IMR-90 (cell line): Measurements from ENCODE around the gene RASGRF1.

Experiments used
- BHLHE40 ChIP-seq: fragments of 150-350 bp; IDR thresholded peaks from 2 replicates; pipeline ENCODE4 v1.6.1; 2016; ENCODE audit warnings: mild to moderate bottlenecking, low read depth, low read length
- CEBPB ChIP-seq: IDR thresholded peaks from 2 replicates; pipeline ENCODE4 v1.6.1; 2012; ENCODE audit warnings: low read depth, low read length, improper control_type of control experiment
- FOS ChIP-seq: fragments of 150-350 bp; IDR thresholded peaks from 2 replicates; pipeline ENCODE4 v1.6.1; 2016; ENCODE audit warnings: low read depth, low read length
- MAFK ChIP-seq: IDR thresholded peaks from 2 replicates; pipeline ENCODE4 v1.6.1; 2012; ENCODE audit warnings: low read depth, low read length, improper control_type of control experiment
- MAZ ChIP-seq: IDR thresholded peaks from 2 replicates; pipeline ENCODE4 v1.6.1; 2012; ENCODE audit warnings: low read depth, mild to moderate bottlenecking, low read length, improper control_type of control experiment, moderate library complexity, borderline replicate concordance
- MXI1 ChIP-seq: IDR thresholded peaks from 2 replicates; pipeline ENCODE4 v1.6.1; 2012; ENCODE audit warnings: low read depth, mild to moderate bottlenecking, low read length, moderate library complexity, borderline replicate concordance
- POLR2A ChIP-seq: IDR thresholded peaks from 2 replicates; pipeline ENCODE4 v1.6.1; 2012; ENCODE audit warnings: mild to moderate bottlenecking, low read depth, low read length
- RAD21 ChIP-seq: IDR thresholded peaks from 2 replicates; pipeline ENCODE4 v1.6.1; 2012; ENCODE audit warnings: low read length, improper control_type of control experiment
- RFX5 ChIP-seq: IDR thresholded peaks from 2 replicates; pipeline ENCODE4 v1.8.0; 2012; ENCODE audit warnings: low read depth, mild to moderate bottlenecking, low read length, moderate library complexity
- SMC3 ChIP-seq: fragments of 150-350 bp; IDR thresholded peaks from 2 replicates; pipeline ENCODE4 v1.6.1; 2016; ENCODE audit warnings: low read depth, mild to moderate bottlenecking, antibody characterized with exemption, low read length, moderate library complexity
- TF ChIP-seq, protein P1 (sequence below): conservative IDR thresholded peaks from 2 replicates; pipeline ENCODE4 v1.5.1; 2012; ENCODE audit warnings: mild to moderate bottlenecking, low read depth, low read length, improper control_type of control experiment
- TF ChIP-seq, protein P2 (sequence below): fragments of 150-350 bp; IDR thresholded peaks from 2 replicates; pipeline ENCODE4 v1.6.1; 2016; ENCODE audit warnings: low read depth, mild to moderate bottlenecking, low read length, moderate library complexity, borderline replicate concordance

DNA sequence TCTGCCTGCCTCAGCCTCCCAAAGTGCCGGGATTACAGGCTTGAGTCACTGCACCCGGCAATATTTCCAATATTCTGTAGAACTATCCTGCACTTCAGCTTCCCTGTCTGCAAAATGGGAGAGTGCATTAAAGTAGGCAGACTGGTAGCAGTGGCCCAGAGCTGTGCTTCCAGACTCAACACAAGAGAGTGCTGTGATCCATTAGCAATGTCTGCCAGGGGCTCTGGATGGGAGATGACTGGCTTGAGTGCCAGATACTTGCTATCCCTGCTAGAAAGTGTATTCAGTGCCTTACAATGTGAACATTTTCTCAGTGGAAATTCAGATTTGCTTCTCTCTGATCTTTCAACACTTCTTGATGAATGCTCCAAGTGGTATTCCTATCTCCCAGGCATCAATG lies 80.3 kb downstream of the RASGRF1 start:
- TF ChIP-seq, protein P1, sequence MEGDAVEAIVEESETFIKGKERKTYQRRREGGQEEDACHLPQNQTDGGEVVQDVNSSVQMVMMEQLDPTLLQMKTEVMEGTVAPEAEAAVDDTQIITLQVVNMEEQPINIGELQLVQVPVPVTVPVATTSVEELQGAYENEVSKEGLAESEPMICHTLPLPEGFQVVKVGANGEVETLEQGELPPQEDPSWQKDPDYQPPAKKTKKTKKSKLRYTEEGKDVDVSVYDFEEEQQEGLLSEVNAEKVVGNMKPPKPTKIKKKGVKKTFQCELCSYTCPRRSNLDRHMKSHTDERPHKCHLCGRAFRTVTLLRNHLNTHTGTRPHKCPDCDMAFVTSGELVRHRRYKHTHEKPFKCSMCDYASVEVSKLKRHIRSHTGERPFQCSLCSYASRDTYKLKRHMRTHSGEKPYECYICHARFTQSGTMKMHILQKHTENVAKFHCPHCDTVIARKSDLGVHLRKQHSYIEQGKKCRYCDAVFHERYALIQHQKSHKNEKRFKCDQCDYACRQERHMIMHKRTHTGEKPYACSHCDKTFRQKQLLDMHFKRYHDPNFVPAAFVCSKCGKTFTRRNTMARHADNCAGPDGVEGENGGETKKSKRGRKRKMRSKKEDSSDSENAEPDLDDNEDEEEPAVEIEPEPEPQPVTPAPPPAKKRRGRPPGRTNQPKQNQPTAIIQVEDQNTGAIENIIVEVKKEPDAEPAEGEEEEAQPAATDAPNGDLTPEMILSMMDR, result no peak
- TF ChIP-seq, protein P2, sequence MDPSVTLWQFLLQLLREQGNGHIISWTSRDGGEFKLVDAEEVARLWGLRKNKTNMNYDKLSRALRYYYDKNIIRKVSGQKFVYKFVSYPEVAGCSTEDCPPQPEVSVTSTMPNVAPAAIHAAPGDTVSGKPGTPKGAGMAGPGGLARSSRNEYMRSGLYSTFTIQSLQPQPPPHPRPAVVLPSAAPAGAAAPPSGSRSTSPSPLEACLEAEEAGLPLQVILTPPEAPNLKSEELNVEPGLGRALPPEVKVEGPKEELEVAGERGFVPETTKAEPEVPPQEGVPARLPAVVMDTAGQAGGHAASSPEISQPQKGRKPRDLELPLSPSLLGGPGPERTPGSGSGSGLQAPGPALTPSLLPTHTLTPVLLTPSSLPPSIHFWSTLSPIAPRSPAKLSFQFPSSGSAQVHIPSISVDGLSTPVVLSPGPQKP, result no peak
- no peak for TF ChIP-seq POLR2A
- TF ChIP-seq CEBPB, result no peak
- TF ChIP-seq BHLHE40, result no peak
- no peak for TF ChIP-seq RAD21
- TF ChIP-seq RFX5, result no peak
- no peak for TF ChIP-seq SMC3
- TF ChIP-seq MXI1, result no peak
- no peak for TF ChIP-seq MAFK
- no peak for TF ChIP-seq FOS
- no peak for TF ChIP-seq MAZ
